H9 (cell line): ENCODE measurements around the gene ZNF512. TPM values are rescaled to one million over a fixed set of nuclear protein-coding genes. Genes with fewer than 3 reads are reported as not detected.

ENCODE experiments used
- DNase-seq: peaks from one replicate; pipeline ENCODE4 v3.0.0-alpha.2; 2017
- H2AFZ ChIP-seq: one replicate; pipeline ENCODE4 v1.6.1; 2013; ENCODE audit warnings: mild to moderate bottlenecking, low read length, control low read depth, moderate library complexity
- H2AK5ac ChIP-seq: 2 replicates; pipeline ENCODE4 v1.6.1; 2013; ENCODE audit warnings: low read length, control low read depth, mixed read lengths; ENCODE audit not compliant: insufficient read length
- H2BK120ac ChIP-seq: one replicate; pipeline ENCODE4 v1.6.1; 2013; ENCODE audit warnings: low read depth, mild to moderate bottlenecking, low read length, control low read depth, inconsistent platforms; ENCODE audit not compliant: poor library complexity, severe bottlenecking
- H2BK12ac ChIP-seq: 2 replicates; pipeline ENCODE4 v1.6.1; 2013; ENCODE audit warnings: low read length, control low read depth, mixed read lengths, low read depth; ENCODE audit not compliant: insufficient read length
- H2BK15ac ChIP-seq: 2 replicates; pipeline ENCODE4 v1.6.1; 2013; ENCODE audit warnings: low read depth, low read length, control low read depth
- H2BK20ac ChIP-seq: one replicate; pipeline ENCODE4 v1.6.1; 2013; ENCODE audit warnings: low read depth, mild to moderate bottlenecking, low read length, control low read depth, inconsistent platforms; ENCODE audit not compliant: poor library complexity, severe bottlenecking
- H2BK5ac ChIP-seq: 2 replicates; pipeline ENCODE4 v1.6.1; 2013; ENCODE audit warnings: low read length, control low read depth, mixed read lengths; ENCODE audit not compliant: insufficient read length
- H3K14ac ChIP-seq: 2 replicates; pipeline ENCODE4 v1.6.1; 2013; ENCODE audit warnings: low read length, control low read depth; ENCODE audit not compliant: insufficient read depth
- H3K18ac ChIP-seq: 2 replicates; pipeline ENCODE4 v1.6.1; 2013; ENCODE audit warnings: low read depth, mild to moderate bottlenecking, mixed read lengths, low read length, control low read depth; ENCODE audit not compliant: insufficient read length
- H3K23ac ChIP-seq: 2 replicates; pipeline ENCODE4 v1.6.1; 2013; ENCODE audit warnings: low read length, control low read depth, mixed read lengths, low read depth; ENCODE audit not compliant: insufficient read length
- H3K23me2 ChIP-seq: 2 replicates; pipeline ENCODE4 v1.6.1; 2013; ENCODE audit warnings: low read depth, mild to moderate bottlenecking, mixed read lengths, low read length, control low read depth; ENCODE audit not compliant: insufficient read length, poor library complexity, severe bottlenecking
- H3K27ac ChIP-seq: 2 replicates; pipeline ENCODE4 v1.5.1; 2013; ENCODE audit warnings: low read length, control low read depth, mixed read lengths, low read depth; ENCODE audit not compliant: insufficient read length
- H3K27me3 ChIP-seq: 2 replicates; pipeline ENCODE4 v1.6.1; 2013; ENCODE audit warnings: low read length, control low read depth, inconsistent platforms; ENCODE audit not compliant: insufficient read depth
- H3K4ac ChIP-seq: 2 replicates; pipeline ENCODE4 v1.6.1; 2013; ENCODE audit warnings: low read depth, mild to moderate bottlenecking, control low read depth, inconsistent platforms, low read length, moderate library complexity
- H3K4me1 ChIP-seq: 2 replicates; pipeline ENCODE4 v1.6.1; 2013; ENCODE audit warnings: low read length, control low read depth, inconsistent platforms; ENCODE audit not compliant: insufficient read depth
- H3K4me2 ChIP-seq: 2 replicates; pipeline ENCODE4 v1.6.1; 2013; ENCODE audit warnings: low read length, control low read depth, mixed read lengths; ENCODE audit not compliant: insufficient read length, insufficient read depth
- H3K56ac ChIP-seq: 2 replicates; pipeline ENCODE4 v1.6.1; 2013; ENCODE audit warnings: low read depth, mild to moderate bottlenecking, mixed read lengths, low read length, control low read depth; ENCODE audit not compliant: insufficient read length
- H3K79me1 ChIP-seq: 2 replicates; pipeline ENCODE4 v1.6.1; 2013; ENCODE audit warnings: low read depth, mild to moderate bottlenecking, moderate library complexity, low read length, control low read depth, inconsistent platforms; ENCODE audit not compliant: insufficient read depth, poor library complexity, severe bottlenecking
- H3K79me2 ChIP-seq: 2 replicates; pipeline ENCODE4 v1.6.1; 2013; ENCODE audit warnings: low read length, control low read depth, inconsistent platforms; ENCODE audit not compliant: insufficient read depth
- H3K9ac ChIP-seq: 2 replicates; pipeline ENCODE4 v1.6.1; 2013; ENCODE audit warnings: low read length, control low read depth, mixed read lengths; ENCODE audit not compliant: insufficient read length; ENCODE audit errors: extremely low read depth
- H3K9me3 ChIP-seq: one replicate; pipeline ENCODE4 v1.6.1; 2013; ENCODE audit warnings: low read depth, low read length, inconsistent platforms; ENCODE audit not compliant: control insufficient read depth
- H3T11ph ChIP-seq: one replicate; pipeline ENCODE4 v1.6.1; 2013; ENCODE audit warnings: mild to moderate bottlenecking, low read length, control low read depth, inconsistent platforms
- H4K20me1 ChIP-seq: one replicate; pipeline ENCODE4 v1.6.1; 2013; ENCODE audit not compliant: control insufficient read depth, insufficient read length, insufficient read depth
- H4K5ac ChIP-seq: 2 replicates; pipeline ENCODE4 v1.6.1; 2013; ENCODE audit warnings: low read depth, mild to moderate bottlenecking, mixed read lengths, low read length, control low read depth; ENCODE audit not compliant: insufficient read length
- H4K8ac ChIP-seq: replicated peaks from 2 replicates; pipeline ENCODE4 v1.6.1; 2013; ENCODE audit warnings: low read length, control low read depth, mixed read lengths, low read depth; ENCODE audit not compliant: insufficient read length
- H4K91ac ChIP-seq: 2 replicates; pipeline ENCODE4 v1.6.1; 2013; ENCODE audit warnings: low read depth, mild to moderate bottlenecking, moderate library complexity, mixed read lengths, low read length, control low read depth; ENCODE audit not compliant: insufficient read length
- H3K27ac Mint-ChIP-seq, 3 experiments: 2 replicates in 2 of 3; 3 replicates in 1 of 3; pipeline ENCODE4 v1.8.0; 2020 to 2021; ENCODE audit warnings: mixed read lengths in 3 of 3, mild to moderate bottlenecking in 1 of 3, moderate library complexity in 1 of 3
- H3K27me3 Mint-ChIP-seq: 2 replicates; pipeline ENCODE4 v1.8.0; 2021; ENCODE audit warnings: low read depth, mild to moderate bottlenecking, moderate library complexity, mixed read lengths
- H3K36me3 Mint-ChIP-seq, 3 experiments: 2 replicates in 2 of 3; 3 replicates in 1 of 3; pipeline ENCODE4 v1.8.0; 2020 to 2021; ENCODE audit warnings: low read depth in 3 of 3, mixed read lengths in 3 of 3; ENCODE audit not compliant: insufficient read depth in 1 of 3
- H3K4me1 Mint-ChIP-seq, 2 experiments: 2 replicates each; pipeline ENCODE4 v1.8.0; 2020; ENCODE audit warnings: mixed read lengths in 2 of 2
- H3K4me3 Mint-ChIP-seq, 2 experiments: 2 replicates in 1 of 2; 3 replicates in 1 of 2; pipeline ENCODE4 v1.8.0; 2020 to 2021; ENCODE audit warnings: mild to moderate bottlenecking in 2 of 2, mixed read lengths in 2 of 2, moderate library complexity in 1 of 2
- H3K9me3 Mint-ChIP-seq, 2 experiments: 2 replicates in 1 of 2; 3 replicates in 1 of 2; pipeline ENCODE4 v1.8.0; 2020; ENCODE audit warnings: mild to moderate bottlenecking in 2 of 2, mixed read lengths in 2 of 2, moderate library complexity in 1 of 2
- WGBS: extraction: QIAGEN DNeasy Blood & Tissue Kit; methylation state at CpG from one replicate; pipeline ENCODE4 v1.1.7; 2013; ENCODE audit warnings: missing lambda C conversion rate, low lambda C conversion rate, mixed read lengths; ENCODE audit not compliant: insufficient read length; ENCODE audit errors: extremely low coverage; 5-methylcytosine and 5-hydroxymethylcytosine counted together
- total RNA-seq: library from RNA; stranded (reverse); gene quantifications from 2 replicates; pipeline ENCODE4 v1.2.1, GENCODE V29; 2021
- TF ChIP-seq, protein P1 (sequence below): fragments of 200-600 bp; sonication (generic); conservative IDR thresholded peaks from 3 replicates; pipeline ENCODE4 v1.8.0; 2021; ENCODE audit warnings: antibody characterized with exemption, mild to moderate bottlenecking

Gene ZNF512
- total RNA-seq, 1 experiment from 2014 or later, result 38.2 TPM

DNA sequence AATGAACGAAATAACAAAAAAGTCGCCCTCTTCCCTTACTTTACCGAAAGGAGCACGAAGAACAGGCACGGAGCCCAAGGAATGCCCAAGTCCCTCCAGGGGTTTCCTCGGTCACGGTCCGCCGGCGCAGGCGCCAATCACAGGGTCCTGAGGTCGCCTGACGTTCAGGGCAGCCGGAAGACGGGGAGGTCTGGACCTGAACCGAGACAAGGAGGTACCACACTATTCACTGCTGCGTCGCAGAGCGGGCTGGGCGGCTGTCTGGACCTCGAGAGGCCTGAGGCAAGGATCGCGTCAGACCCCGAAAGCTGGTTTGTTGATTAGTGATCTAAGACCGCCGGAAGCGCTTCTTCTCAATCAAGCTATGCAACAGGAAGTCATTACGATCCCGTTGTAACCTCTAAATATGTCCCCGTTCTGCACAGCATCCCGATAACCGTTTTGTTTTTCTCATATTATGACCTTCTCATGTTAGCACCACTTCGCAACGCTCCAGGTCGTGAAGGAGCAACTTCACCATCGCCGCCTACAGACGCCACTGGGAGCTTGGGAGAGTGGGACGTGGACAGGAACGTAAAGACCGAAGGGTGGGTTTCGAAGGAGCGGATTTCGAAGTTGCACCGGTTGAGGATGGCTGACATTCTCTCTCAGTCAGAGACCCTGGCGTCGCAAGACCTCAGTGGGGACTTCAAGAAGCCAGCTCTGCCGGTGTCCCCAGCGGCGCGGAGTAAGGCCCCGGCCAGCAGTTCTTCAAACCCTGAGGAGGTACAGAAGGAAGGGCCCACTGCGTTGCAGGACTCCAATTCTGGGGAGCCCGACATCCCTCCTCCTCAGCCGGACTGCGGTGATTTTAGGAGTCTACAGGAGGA lies 80.7 kb downstream of the ZNF512 start, which contains the start of the genes SLC4A1AP and SUPT7L:
Gene SLC4A1AP, plus strand, starts transcription at position 605 of the 869 bp plus-strand sequence. Its CDS starts 26 bp downstream, at position 631.
Gene SUPT7L, minus strand, starts transcription at position 330 of the 869 bp plus-strand sequence. CDS start 1,422 bp downstream, outside the sequence.
- Histone ChIP-seq H2BK20ac (no peak within 1 kb of the TSS), H2BK15ac (no peak within 1 kb of the TSS), H2BK12ac (no peak within 1 kb of the TSS), H3K23ac (no peak within 1 kb of the TSS), H2BK120ac (no peak within 1 kb of the TSS), H3K4me1 (no peaks in the 10 kb centered on the region; the same call in 1 of the 2 replicates), H4K91ac (no peak within 1 kb of the TSS), H3K14ac (peak within 1 kb of the TSS; percentile 66; the same call in 1 of the 2 replicates), H3K18ac (peak within 1 kb of the TSS; percentile 78), H3K9me3 (no peaks in the 10 kb centered on the region), H3K56ac (peak within 1 kb of the TSS; percentile 18), H2BK5ac (peak within 1 kb of the TSS; percentile 45), H2AFZ (peak within 1 kb of the TSS; percentile 89), H4K5ac (peak within 1 kb of the TSS; percentile 75), H3K79me1 (peaks cover 8% of the 10 kb centered on the region), H3K23me2 (peaks cover 12% of the 10 kb centered on the region), H3K27me3 (no peaks in the 10 kb centered on the region), H3K4ac (no peak within 1 kb of the TSS), H4K8ac (peak within 1 kb of the TSS; percentile 17), H4K20me1 (peaks cover 3% of the 10 kb centered on the region), H2AK5ac (no peak within 1 kb of the TSS), H3K27ac (peak within 1 kb of the TSS; percentile 44), H3T11ph (no peak within 1 kb of the TSS), H3K9ac (peak within 1 kb of the TSS; percentile 78), H3K4me2 (peak within 1 kb of the TSS; percentile 70), H3K79me2 (0 out of 2 replicates have a peak, but pooled peaks cover 2% of the 10 kb centered on the region)
- H3K27me3 Mint-ChIP-seq, result no peaks in the 10 kb centered on the region
- WGBS, result no CpG with 5 or more reads among the region's 56 CpGs
- DNase-seq, result peak; percentile 81
- H3K4me1 Mint-ChIP-seq, result peaks cover 9 to 18% of the 10 kb centered on the region in 2 experiments
- peaks cover 22 to 52% (median 41%) of the 10 kb centered on the region in 3 experiments; a peak in 6 of 7 replicates for H3K36me3 Mint-ChIP-seq
- no peaks in the 10 kb centered on the region for H3K9me3 Mint-ChIP-seq
- H3K4me3 Mint-ChIP-seq, result peak within 1 kb of the TSS; percentile 97 to 98
- peak within 1 kb of the TSS; percentile 98 to 100 (median 100) for H3K27ac Mint-ChIP-seq
- TF ChIP-seq, protein P1, sequence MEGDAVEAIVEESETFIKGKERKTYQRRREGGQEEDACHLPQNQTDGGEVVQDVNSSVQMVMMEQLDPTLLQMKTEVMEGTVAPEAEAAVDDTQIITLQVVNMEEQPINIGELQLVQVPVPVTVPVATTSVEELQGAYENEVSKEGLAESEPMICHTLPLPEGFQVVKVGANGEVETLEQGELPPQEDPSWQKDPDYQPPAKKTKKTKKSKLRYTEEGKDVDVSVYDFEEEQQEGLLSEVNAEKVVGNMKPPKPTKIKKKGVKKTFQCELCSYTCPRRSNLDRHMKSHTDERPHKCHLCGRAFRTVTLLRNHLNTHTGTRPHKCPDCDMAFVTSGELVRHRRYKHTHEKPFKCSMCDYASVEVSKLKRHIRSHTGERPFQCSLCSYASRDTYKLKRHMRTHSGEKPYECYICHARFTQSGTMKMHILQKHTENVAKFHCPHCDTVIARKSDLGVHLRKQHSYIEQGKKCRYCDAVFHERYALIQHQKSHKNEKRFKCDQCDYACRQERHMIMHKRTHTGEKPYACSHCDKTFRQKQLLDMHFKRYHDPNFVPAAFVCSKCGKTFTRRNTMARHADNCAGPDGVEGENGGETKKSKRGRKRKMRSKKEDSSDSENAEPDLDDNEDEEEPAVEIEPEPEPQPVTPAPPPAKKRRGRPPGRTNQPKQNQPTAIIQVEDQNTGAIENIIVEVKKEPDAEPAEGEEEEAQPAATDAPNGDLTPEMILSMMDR, result peak; percentile 14; the same call in 2 of the 3 replicates
